HTR-8/SVneo (cell line): ENCODE results near the gene DYSF.

ENCODE experiments used
- DNase-seq: peaks from one replicate; pipeline ENCODE4 v3.0.0; 2011; ENCODE audit warnings: low spot score, mixed read lengths; ENCODE audit not compliant: insufficient read length
- FAIRE-seq: peaks from 2 replicates; lab custom pipeline; 2011; peaks lifted over from hg19 to GRCh38; lab: Jason Lieb, UNC

DYSF gene

DNA sequence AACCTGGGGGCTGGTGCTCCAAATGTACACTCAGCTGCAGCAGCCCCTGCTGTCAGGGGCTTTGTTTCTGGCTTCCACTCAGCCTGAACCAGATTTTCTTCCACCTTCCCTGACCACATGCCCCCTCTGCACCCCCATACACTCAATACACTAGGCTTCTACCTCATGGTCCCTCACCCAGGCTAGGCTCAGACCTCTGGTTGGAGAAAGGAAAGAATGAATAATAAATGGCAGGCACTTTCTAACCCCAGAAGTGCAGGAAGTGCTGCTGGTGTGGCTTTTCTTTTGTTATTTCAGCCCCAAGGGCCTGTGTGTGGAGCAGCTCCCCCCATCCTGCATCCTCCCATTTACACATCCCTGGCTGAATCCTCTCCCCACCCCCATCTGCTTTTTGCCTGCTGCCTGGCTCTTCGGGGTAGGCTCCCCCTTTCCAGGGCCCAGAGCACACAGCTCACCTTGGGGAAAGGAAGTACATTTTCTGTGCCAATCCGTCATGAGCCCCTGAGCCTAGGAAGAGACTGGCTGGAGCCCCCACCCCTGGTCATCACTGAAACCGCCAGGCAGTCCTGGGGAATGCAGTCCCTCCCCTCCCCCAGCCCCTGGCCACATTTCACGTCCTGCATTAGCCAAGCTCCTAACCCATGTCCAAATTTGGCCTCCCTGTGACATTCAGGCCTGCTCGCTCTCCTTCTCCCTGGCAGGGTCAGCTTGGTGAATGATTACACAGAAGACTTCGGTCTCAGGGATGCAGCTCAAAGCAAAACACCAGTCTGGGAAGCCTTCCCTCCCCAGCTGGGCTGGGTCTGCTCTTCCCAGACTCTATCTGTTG, 2.6 kb downstream of the DYSF start:
- DNase-seq (no peak), FAIRE-seq (no peak)

DNA sequence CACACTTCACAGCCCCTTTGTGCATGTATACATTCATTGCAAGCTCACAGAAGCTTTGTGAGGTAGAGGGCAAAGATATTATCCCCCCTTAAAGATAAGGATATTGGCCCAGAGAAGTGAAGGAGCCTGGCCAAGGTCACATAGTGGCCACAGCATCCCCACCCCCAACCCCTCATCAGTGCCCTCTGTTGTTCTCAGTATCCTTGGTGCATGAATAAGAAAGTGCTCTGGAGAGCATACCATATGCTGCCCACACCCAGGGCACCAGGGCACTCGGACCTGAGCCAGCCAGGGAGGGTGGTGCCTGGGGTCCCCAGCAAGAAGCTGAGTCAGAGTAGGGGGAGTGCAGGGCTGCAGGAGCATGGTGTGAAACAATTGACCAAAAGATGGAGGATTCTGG, 3.3 kb downstream of the DYSF start:
- DNase-seq (no peak), FAIRE-seq (no peak)

DNA sequence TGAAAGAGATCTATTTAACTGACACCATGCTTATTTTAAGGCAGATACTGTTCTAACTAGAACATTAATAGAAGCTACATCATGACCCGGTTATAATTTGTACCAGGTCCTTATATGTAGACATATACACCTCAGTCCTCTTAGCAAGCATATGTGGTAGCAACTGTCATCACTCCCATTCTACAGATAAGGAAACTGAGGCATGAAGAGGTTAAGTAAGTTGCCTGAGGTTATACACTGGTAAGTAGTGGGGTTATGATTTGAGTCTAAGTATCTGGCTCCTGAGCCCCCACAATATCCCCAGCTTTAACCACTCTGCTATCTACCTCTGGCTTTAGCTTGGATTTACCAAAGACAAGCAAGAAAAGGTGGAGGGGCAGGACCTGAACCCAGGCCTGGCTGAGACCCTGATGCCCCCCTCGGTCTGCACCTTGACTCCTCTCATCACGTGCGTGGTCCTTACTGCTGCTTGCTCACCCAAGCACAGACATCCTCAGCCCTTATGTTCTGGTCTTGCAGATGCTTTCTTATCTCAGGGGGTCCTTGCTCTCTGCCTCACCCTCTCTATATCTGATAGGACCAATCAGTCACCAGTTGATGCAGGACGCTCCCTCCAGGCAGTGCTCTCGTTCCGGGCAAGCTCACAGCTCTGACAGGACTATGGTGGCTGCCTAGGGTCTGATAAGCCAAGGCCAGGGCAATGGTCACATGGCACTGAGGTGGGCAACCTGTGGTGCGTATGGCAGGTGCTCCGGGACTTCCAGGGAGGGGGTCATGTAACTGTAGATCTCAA, 4.0 kb downstream of the DYSF start:
- DNase-seq = no peak
- FAIRE-seq = no peak

DNA sequence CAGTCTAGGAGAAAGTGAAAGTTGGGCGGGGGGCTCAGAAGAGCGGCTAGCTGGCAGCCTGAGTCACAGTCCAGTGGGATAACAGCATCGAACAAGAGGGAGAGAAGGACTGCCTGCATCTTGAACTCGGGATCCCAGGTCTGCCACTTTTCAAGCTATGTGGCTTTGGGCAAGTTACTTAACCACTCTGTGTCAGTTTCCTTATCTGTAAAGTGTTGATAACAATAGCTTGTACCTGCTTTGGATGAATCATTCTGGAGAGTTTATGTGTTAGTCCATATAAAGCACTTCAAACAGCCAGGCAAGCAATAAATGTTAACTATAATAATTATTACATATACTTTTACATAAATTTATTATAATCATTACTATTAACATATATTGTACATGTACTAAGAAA, 4.6 kb downstream of the DYSF start:
- FAIRE-seq = no peak
- no peak for DNase-seq

DNA sequence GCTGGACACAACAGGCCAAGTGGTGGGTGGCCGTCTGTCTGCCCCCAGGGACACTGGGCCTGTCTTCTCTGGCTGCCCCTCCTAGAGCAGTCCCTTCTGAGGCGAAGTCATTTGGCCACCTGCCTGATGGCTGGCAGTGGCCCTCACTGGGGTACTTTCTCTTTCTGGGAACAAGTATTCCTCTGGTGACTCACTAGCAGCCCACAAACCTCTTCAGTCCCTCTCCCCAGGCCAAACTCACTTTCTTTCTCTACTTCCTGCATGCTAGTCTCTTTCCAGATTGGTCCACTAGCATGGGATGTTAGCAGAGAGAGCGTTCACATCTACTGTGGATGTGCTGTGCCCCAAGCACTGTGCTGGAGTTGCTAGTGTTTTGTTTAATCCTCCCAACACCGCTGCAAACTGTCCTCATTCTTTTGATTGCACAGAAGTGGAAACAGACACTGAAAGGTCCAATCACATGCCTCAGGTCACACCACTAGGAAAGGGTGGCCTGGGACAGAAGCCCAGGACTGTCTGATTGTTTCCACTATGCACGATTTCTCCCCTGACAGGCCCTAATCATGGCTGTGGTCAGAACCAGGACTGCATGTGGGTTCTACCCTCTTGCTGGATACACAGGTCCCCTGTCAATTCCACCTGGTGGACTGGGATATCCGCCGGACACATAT, 5.2 kb downstream of the DYSF start:
- FAIRE-seq = peak; percentile 49

DNA sequence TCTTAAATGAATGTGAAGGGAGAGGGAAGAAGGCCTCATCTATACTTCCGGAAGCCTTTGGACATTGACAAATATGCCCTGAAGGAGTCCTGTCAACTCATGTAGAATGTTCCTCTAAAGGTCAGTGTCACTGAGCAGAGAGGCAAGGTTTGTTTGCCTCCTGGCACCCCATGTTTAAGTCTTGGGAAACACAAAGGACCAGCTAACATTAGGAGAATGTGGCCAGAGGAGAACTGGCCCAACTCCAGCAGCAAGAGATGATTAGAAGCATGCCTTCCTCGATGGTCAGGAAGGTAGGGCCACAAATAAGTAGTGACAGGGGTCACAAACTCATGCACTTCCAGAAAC, 5.7 kb downstream of the DYSF start:
- peak; percentile 26 for FAIRE-seq
- no peak for DNase-seq

More for the DNA sequence above, 5.2 kb downstream of the DYSF start:
- no peak for DNase-seq

DNA sequence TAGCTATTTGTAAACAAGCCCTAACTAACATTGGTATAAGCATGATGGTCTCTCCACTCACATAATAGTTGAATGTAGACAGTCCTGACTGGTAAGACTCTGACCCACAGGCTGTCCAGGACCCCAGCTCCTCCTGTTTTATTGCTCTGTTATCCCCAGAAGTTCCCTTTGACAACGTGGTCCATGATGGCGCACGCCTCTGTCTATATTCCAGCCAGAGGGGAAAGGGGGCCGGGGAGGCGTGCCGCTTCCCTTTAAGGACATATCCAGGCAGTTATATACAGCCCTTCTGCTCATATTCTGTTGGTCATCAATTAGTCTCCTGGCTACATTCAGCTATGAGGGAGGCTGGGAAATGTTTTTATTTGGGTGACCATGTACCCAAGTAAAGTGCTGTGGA, 6.7 kb downstream of the DYSF start:
- FAIRE-seq = no peak
- no peak for DNase-seq

DNA sequence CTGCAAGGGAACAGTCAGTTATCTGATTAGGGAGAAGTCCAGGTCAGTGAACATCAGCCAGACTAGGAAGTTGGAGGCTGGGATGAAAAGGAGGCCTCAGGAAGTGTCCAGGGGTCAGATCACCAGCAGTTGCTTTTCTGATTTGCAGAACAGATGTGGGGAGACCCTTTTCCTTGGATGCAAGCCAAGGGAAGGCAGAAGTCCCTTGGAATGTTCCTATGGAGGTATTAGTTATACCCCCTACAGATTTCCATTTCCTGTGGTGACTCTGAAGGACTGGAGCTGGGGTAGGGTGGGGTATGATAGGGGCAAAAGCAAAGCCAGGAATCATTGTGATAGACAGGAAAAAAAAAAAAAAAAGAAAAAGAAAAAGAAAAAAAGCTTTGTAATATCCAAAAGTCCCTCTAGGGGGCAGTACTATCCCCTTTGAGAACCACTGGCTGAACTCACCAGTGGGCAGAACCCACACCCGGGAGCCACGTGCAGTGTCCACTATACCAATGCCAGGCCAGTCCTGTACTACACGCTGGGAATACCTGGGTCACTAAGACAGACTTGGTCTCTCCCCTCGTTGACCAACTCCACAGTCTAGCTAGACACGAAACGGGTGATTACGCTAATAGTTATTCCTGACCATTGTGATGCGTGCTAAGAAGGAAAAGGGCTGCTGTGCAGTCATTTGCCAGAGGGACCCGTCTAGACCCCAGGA, 7.4 kb downstream of the DYSF start:
- peak; percentile 13 for FAIRE-seq
- no peak for DNase-seq

DNA sequence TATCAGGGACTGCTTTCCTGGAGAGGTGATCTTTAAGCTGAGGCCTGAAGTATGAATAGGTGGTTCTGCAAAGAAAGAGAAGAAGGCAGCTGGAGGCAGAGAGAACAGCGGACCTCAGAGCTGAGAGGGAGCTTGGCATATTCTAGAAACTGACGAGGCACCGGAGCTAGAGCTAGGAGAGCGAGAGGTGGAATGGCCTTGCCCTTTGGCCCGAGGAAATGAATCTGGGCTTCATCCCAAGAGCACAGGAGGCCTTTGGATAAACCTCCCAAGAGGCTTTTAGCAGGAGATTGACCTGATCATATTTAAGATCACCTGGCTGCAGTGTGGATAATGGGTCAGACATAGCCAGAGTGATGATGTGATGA, 7.9 kb downstream of the DYSF start:
- FAIRE-seq = no peak

DNA sequence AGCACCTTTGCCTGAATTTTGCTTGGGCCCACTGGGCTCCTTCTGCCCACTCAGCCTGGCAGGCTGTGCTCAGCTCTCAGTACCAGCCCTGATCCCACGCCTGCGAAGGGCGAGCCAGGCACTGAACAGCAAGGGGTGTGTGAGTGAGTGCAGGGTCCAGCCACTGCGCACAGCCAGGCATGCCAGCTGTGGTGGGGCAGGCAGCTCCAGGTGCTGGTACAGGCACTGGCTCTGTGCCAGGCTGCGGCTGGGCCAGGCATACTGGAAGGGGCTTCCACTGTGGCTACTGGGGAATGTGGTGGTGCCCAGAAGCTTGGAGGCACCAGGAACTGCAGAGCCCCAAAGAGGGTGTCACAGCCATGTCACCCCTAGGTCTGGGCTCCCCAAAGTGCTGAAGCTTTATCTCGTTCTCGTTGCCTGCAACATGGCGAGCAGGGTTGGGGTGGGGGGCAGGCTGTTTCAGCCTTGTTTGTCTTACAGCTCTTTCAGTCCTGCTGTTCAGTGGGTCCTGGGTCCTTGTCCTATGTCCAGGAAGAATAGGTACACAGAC, 8.8 kb downstream of the DYSF start:
- DNase-seq (no peak), FAIRE-seq (no peak)

More for the DNA sequence above, 7.9 kb downstream of the DYSF start:
- DNase-seq = no peak

DNA sequence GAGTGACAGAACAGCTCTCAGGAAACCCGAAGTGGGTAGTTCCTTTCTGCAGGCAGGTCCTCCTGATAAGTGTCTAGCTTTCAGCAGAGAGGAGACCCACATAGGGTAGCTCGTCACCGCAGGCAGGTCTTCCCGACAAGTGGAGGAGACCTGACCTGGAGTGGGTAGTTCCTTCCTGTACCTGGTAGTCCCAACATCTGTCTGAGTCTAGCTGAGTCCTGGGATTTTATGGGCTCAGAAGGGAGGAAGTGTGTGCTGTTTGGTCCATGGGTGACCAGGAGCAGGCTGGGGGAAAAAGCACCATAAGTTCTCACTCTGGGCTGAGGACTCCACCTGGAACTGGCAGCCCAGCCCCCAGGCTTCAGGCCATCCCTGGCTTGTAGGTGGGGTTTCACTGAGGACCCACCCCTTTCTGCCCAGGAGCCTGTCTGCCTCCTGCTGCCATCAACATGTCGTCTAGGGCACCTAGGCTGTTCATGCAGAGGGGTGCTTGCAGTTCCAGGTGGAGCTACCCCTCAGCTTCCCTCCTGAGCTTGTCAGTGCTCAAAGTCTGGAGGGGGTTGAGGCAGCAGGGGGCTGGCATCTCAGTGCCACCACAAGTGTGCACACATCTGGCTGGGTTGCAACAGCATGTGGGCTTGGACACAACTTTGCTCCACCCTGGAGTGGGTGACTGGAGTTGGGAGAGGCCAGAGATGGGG, 9.4 kb downstream of the DYSF start:
- no peak for FAIRE-seq
- DNase-seq = no peak

DNA sequence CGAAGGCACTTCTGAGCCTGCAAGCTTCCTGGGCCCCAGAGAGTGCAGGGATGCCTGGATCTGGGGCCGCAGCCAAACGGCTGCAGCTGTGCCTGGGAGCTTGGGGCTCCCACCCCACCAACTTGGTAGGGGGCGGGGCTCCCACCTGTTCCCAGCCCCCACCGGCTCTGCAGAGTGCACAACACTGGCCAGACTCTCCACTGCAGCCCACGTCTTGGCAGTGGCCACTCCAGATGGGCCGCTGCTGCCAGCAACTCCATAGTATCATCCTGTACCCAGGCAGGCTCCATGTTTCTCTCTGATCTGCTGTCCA, 9.9 kb downstream of the DYSF start:
- FAIRE-seq (no peak), DNase-seq (no peak)

DNA sequence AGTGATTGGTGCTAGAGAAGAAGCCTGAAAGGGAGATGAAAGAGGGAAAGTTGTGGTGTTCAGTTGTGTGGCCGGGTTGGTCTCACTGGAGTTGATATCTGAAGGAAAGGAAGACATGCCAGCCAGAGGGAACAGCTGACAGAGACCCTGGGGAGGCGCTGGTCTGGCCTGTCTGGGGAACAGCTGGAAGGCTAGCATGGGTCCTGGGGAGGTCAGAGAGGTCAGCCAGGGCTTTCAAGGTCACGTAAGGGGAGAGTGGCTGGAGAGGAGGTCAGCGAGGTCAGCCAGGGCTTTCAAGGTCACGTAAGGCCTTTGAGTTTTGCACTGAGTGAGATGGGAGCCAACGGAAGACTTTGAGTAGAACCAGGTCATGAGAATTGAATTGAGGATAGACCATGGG, 11.0 kb downstream of the DYSF start:
- DNase-seq = no peak
- no peak for FAIRE-seq

DNA sequence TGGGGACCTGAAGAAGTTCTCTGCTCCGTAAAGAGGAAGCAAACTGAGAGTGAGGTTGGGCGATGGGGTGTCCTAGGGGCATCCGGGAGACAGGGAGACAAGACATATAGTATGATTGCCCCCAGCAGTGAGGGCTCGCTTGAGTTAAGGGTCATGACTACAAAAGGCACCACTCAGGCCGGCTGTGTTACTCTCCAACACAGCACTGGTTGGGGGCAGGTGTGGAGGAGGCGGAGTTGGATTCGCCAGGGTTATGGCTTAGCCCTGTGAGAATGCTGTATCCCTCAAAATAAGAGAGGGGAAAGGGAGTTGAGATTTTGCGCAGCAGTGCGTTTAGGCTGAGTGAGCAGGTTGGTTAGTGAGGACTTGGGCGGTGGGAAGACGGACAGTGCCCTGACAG, 12.0 kb downstream of the DYSF start:
- FAIRE-seq (no peak), DNase-seq (no peak)

DNA sequence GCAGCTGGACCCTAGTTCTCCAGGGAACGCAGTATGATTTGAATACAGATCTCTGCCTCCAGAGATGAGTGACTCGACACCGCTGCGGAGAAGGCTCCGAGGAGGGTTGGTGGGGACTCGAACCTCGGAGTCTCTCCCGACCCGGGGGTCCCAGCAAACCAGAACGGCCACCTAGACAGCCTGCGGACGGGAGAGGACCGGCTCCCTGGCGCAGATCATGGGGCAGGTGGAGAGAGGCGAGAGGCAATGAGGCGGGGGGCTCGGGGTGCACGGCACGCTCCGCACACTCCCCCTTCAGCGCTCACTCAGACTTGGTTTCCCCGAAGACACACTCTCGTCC, 12.6 kb downstream of the DYSF start:
- no peak for FAIRE-seq
- DNase-seq = no peak

DNA sequence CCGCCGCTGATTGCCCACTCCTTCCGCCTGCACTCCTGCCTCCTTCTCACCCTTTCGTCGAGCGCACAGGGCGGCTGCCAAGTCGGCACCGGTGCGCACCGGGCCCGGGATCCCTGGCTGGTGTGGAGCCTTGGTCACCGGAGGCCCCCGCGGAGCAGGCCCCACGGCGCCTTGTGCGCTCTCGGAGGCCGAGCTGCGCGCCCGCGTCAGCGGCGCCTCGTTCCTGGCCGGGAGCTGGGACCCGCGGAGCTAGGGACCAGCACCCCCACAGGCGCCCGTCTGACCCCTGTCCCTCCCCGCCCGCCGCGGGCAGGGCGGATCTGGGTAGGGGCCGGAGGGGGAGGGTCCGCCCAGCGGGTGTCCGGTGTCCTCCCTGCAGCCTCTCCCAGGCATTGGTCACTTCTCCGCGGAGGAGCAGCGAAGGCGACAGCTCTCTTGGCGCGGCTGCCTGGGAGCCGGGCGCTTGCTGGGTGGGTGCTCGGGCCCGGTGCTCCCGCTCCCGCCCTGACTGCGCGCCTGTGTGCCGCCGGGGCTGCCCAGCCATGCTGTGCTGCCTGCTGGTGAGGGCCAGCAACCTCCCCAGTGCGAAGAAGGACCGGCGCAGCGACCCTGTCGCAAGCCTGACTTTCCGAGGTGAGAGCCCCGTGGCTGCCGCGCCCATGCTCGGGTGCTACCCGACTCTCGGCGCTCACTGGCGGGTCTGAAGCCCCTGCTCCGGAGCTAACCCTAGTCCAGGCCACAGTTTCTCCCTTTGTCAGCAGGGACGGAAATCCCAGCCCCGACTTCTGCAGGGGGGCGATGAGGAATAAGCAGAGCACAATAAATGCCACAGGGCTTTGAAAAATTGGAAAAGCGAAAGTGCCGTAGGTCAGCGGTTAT, 13.2 kb downstream of the DYSF start:
- peak; percentile 89 for FAIRE-seq
- peak; percentile 86 for DNase-seq

DNA sequence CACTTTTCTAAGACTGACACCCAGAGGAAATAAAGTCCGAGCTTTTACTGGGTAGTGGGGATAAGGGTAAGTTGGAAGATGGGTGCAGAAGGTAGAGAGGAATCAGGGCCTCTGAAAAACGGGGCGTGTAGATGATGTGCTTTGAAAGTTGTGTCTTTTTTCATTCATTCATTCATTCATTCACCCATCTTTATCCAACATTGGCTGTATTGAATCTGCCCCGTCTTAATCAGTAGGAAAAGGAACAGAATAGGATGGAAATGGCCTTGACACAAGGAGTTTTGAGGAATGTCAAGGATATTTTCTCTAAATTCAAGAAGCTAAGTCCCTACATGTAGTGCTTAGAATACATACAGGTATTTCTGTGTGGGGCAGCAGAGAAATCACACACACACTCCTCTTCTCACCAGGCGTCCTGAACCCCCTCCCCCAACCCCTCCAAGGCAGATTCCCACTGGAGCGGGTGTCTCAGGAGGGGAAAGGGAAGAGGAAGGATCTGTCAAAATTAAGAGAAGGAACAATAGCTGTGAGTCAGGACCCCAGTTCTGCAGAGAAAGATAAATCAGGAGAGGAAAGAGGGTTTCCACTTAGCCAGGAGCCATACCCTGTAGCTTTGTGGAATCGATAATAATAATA, 13.9 kb downstream of the DYSF start:
- FAIRE-seq = no peak
- DNase-seq = no peak

DNA sequence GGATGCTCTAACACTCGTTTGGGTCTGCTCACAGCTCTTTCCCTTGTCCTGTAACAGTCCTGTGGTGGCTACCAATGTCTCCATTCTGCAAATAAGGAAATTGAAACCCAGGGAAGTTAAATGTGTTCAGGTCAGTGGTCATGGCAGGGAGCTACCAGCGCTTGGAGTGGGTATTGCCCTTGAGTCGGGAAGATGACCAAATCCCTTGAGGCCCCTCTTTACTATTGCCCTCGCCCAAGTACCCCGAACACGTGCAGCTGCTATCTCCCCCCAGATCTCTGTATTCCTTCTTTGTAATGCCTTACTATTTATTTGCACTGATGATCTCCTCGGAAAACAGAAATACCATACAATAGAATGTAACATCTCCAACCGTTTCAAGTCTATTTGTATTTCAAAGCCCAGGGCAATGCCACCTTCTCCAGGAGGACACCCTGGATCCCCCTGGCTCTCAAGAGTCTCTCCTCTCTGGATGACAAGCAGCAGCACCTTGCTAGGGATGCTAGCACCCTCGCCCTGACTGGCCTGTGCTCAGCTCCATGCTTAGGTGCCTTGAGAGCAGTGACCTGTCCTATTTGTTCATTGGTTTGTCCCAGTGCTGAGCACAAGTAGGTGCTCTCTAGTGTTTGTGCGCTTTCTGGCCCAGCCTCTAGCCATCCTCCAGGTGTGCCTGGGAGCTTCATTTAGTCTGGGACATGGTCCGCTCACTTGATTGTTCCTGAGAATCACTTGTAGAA, 15.1 kb downstream of the DYSF start:
- FAIRE-seq (no peak), DNase-seq (no peak)
